HuH-7.5 (cell line): Measurements from ENCODE around the gene PRKN.

Source experiments
- DNase-seq: peaks from one replicate; pipeline ENCODE4 v3.0.0; 2011; ENCODE audit warnings: low spot score

The PRKN gene

DNA sequence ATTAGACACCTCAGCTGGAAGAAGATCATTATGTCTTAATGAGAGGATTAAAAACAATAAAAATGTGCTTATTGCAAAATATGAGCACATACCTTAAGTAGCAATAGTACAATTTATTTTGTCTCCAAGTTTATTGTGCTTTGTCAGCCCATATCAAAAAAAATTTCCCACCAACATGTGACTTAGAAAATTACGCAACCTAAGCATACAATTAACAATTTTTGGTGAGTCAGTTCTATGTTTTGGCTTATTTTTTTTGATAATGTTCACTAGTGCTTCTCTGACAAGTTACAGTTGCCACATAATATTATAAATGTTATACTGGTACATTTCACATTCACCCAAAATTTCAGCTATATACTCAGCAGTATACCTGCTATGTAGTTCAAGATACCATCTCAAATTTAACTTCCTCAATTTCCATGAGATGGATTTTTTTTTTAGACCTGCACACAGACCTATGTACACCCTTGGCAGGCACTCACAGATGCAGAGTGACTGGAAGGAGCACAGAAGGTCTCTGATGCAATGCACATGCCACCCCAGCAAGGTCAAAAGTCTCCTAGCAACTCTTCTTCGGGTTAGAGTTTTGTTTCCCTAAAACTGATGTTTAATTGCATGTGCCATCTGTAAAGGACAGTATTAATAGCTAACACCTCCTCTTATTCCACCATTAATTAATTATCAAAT, 112.4 kb downstream of the PRKN start:
- no peak for DNase-seq

GRCh38 chr6:162613310-162613709, 114.3 kb downstream of the PRKN start:
- no peak for DNase-seq

- no peak for DNase-seq
Measured at GRCh38 chr6:162612613-162613012, 115.0 kb downstream of the PRKN start.

GRCh38 chr6:162610351-162610750, 117.2 kb downstream of the PRKN start:
- DNase-seq, result no peak

DNA sequence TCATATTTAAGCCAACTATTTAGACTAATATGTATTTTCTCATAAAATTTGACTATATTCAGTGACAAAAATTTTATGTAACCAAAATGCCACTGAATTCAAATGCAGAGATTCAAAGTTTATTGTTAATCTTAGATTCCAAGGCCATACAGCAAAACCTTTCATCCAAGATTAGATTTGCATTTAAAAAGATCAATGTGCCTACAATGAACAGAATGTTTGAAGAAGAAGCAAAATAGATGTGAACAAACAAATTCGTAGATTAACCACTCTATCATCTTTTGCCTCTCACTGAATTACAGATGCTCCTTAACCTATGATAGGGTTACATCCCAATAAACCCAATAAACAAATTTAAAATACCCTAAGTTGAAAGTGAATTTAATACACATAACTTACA, 121.7 kb downstream of the PRKN start:
- no peak for DNase-seq

GRCh38 chr6:162603231-162604015, 124.1 kb downstream of the PRKN start:
- DNase-seq, result no peak

DNA sequence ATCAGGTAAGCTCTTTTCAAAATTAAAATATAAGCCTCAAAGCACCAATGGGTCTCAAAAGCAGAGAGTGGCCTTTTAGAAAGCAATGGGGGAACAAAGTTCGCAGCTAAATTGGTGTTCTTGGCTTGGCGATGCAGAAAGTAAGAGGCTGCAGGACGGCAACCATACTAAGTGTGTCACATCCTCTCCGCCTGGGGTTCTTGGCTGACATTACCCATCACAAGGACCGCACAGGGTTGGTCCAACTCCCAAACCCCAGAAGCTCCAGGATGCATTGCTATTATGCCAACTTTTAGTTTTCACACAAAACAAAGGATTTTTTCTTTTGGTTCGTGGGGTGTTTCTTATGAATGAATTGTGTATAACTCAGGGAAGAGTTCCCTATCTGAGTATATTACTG, 124.8 kb downstream of the PRKN start:
- DNase-seq, result no peak

GRCh38 chr6:162596676-162597075, 130.9 kb downstream of the PRKN start:
- no peak for DNase-seq

DNA sequence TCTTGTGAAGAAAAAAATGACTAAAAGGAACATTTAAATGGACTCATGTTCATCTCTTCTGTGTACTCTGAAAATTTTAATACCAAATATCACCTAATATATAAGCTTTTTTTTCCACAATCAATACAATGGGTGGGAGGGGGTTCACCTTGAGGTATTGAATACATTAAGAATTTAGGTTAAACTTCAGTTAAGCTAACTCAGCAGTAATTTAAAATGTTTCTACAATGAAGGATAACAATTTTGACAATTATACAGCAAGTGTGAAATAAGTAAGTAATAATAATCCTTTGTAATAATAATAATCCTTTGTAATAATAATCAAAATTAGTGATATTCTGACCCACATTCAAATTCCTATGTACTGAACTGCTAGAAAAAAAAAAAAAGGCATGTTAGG, 136.0 kb downstream of the PRKN start:
- DNase-seq, result no peak

- DNase-seq, result no peak
Measured at GRCh38 chr6:162581988-162582780, 145.4 kb downstream of the PRKN start.

DNA sequence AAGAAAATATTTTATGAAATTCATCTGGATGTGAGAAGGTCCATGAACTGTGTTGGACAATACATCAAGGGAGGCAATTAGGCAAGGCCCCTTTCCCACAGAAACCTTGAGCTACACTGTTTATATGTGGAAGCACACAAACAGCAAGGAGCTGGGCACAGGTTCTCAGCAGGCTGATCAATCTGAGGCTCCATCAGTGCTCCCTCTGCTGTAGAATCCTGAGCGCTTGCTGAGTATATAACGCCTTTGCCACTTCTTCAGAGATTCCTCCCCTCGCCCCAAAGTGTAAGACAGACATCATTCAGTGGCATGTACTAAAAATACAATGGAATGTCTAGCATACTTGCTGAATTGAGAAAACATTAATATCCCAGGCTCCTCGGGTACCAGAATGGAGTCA, 146.9 kb downstream of the PRKN start:
- no peak for DNase-seq

GRCh38 chr6:162576016-162576415, 151.6 kb downstream of the PRKN start:
- no peak for DNase-seq

GRCh38 chr6:162572240-162572639, 155.3 kb downstream of the PRKN start:
- no peak for DNase-seq

GRCh38 chr6:162568266-162568665, 159.3 kb downstream of the PRKN start:
- DNase-seq, result no peak

- no peak for DNase-seq
Measured at GRCh38 chr6:162562041-162562440, 165.5 kb downstream of the PRKN start.

- no peak for DNase-seq
Measured at GRCh38 chr6:162560891-162561290, 166.7 kb downstream of the PRKN start.

DNA sequence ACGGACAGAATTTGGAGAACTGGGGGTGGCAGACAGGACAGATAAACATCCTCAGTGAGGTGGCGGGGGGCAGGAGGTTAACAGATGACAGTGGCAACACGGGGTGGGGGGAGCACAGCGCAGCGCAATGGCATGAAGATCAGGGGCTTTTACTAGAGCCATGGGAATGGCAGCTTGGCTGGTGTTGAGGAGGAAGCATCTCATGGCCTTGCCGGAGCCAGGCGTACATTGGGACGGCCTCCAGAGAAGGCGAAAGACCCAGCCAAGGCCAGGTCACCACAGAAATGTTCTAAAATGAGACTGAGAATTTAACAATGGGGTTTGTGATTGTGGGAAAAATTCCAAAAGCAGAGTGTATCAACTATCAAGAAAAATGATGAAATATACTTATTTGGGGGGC, 173.0 kb downstream of the PRKN start:
- DNase-seq, result no peak

GRCh38 chr6:162546905-162547304, 180.7 kb downstream of the PRKN start:
- no peak for DNase-seq

DNA sequence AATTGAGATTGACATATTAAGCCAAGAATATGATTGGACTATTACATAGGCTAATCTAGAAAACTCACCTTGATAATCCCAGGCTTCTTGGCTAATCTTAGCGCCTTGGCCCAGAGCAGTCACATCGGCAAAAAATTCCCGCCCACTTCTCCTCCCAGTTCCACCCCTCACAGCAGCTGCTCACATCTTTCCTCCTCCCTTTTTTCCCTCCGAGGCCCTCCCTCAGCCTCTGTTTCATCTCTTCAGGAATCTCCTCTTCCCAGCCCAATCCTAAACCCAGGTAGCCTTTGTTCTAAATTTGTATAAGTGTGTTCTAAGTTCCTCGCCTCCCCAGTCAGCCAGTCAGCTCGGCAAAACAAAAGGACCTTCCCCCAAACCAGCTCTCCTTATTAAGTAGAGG, 184.3 kb downstream of the PRKN start:
- DNase-seq, result no peak

GRCh38 chr6:162541019-162541601, 186.5 kb downstream of the PRKN start:
- DNase-seq, result no peak

DNA sequence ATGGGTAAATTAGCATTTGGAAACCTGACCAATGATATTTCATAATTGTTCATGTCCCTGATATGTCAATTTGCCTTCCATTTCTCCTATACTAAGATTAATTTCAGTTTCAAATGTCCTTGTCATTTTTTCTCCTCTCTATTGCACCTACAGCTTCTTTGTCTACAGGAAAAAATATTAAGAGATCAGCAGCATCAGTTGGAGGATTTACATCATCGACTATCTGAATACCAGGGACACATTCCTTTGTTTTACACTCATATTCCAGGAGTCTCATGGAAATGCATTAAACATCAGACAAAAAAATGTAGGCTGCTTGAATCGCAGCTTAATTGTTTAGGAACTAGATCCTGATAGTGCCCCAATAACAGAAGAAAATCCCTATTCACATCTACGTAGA, 188.2 kb downstream of the PRKN start:
- no peak for DNase-seq

- no peak for DNase-seq
Measured at GRCh38 chr6:162538643-162539064, 188.9 kb downstream of the PRKN start.

- no peak for DNase-seq
Measured at GRCh38 chr6:162533009-162533400, 194.6 kb downstream of the PRKN start.
